HFFc6 (cell line): ENCODE data around the gene LRP10. TPM values are rescaled to one million over a fixed set of nuclear protein-coding genes. Genes with fewer than 3 reads are reported as not detected.

Source experiments
- total RNA-seq, 6 experiments: library from RNA; stranded (reverse); fragmentation: NEBNext Ultra II Directional; extraction: Animal tissue kit (Norgen Biotek cat#: 25700); gene quantifications; 2 replicates in 1 of 6; 3 replicates in 5 of 6; pipeline ENCODE4 v1.2.3, GENCODE V29; 2021

LRP10 gene
- total RNA-seq, 6 experiments from 2014 or later = 168 to 226 (median 186) TPM

Other genes starting within 250 kb of the LRP10 start
- not detected for gene OR6J1, start 227.4 kb upstream of the LRP10 start, total RNA-seq
- 100 to 1,000 TPM in 2 of 6 experiments, 10 to 100 TPM in 4; 87.1 to 108 (median 92.9) TPM for gene OXA1L, start 105.1 kb upstream of the LRP10 start, total RNA-seq
- 1 to 10 TPM in 1 of 6 experiments, under 1 TPM in 5; 0.31 to 1.3 (median 0.56) TPM for gene SLC7A7, start 56.3 kb upstream of the LRP10 start, total RNA-seq
- gene MRPL52, start 41.9 kb upstream of the LRP10 start, total RNA-seq = 100 to 1,000 TPM; 135 to 195 (median 167) TPM
- 100 to 1,000 TPM; 284 to 322 (median 298) TPM for gene MMP14, start 35.2 kb upstream of the LRP10 start, total RNA-seq
- under 1 TPM in 4 of 6 experiments, not detected in 2; 0.09 to 0.17 (median 0.14) TPM for gene REM2, start 11.5 kb downstream of the LRP10 start, total RNA-seq
- 10 to 100 TPM; 43.5 to 56.8 (median 52.2) TPM for gene RBM23, start 47.4 kb downstream of the LRP10 start, total RNA-seq
- 100 to 1,000 TPM; 102 to 125 (median 110) TPM for gene PRMT5, start 57.6 kb downstream of the LRP10 start, total RNA-seq
- gene HAUS4, start 85.3 kb downstream of the LRP10 start, total RNA-seq = 10 to 100 TPM; 13.0 to 23.5 (median 19.6) TPM
- 10 to 100 TPM; 66.0 to 79.7 (median 74.9) TPM for gene AJUBA, start 110.8 kb downstream of the LRP10 start, total RNA-seq
- gene C14orf93, start 138.4 kb downstream of the LRP10 start, total RNA-seq = 1 to 10 TPM; 3.6 to 7.0 (median 5.7) TPM
- 100 to 1,000 TPM; 221 to 259 (median 241) TPM for gene PSMB5, start 163.2 kb downstream of the LRP10 start, total RNA-seq
- under 1 TPM in 1 of 6 experiments, not detected in 5; 0.12 TPM for gene PSMB11, start 170.5 kb downstream of the LRP10 start, total RNA-seq
- 10 to 100 TPM in 1 of 6 experiments, 1 to 10 TPM in 5; 6.4 to 11.2 (median 8.3) TPM for gene CDH24, start 185.8 kb downstream of the LRP10 start, total RNA-seq
- 100 to 1,000 TPM; 128 to 150 (median 142) TPM for gene ACIN1, start 223.4 kb downstream of the LRP10 start, total RNA-seq
- 100 to 1,000 TPM in 4 of 6 experiments, 10 to 100 TPM in 2; 85.0 to 117 (median 103) TPM for gene C14orf119, start 223.8 kb downstream of the LRP10 start, total RNA-seq
- gene CIROP, start 233.2 kb downstream of the LRP10 start, total RNA-seq = not detected
- not detected for gene CEBPE, start 247.5 kb downstream of the LRP10 start, total RNA-seq